NT2/D1 (cell line): ENCODE data around the gene NBDY.

Experiments used
- SUZ12 ChIP-seq: IDR thresholded peaks from 2 replicates; pipeline ENCODE4 v1.6.1; 2011; ENCODE audit not compliant: insufficient read length, insufficient read depth; ENCODE audit errors: extremely low read depth
- YY1 ChIP-seq: IDR thresholded peaks from 2 replicates; pipeline ENCODE4 v1.6.1; 2011; ENCODE audit not compliant: insufficient read length, insufficient read depth
- ZNF274 ChIP-seq: IDR thresholded peaks from 2 replicates; pipeline ENCODE4 v1.6.1; 2011; ENCODE audit warnings: mild to moderate bottlenecking, low read depth, low read length

DNA sequence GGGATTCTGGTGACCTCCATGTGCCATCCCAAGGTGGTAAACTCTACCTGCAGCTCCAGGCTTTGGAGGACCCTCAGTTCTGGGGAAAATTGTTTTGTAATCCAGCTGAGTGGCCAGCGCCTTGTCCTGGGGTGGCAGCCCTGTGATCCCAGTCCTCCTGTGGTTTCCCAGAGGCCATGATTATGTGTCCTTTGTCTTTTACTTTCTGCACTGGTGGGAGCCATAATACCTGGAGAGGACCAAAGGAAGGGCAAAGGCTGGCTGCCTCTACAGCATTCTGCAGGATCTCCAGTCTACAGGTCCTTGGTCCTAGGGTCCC is 64.0 kb downstream of the NBDY start:
- TF ChIP-seq YY1: no peak
- TF ChIP-seq ZNF274: no peak
- TF ChIP-seq SUZ12: no peak
